Colon (tissue), 2 donors: Measurements from ENCODE around the gene MORN4.

Source experiments
- FAIRE-seq: peaks from 2 replicates; lab custom pipeline; 2012; peaks lifted over from hg19 to GRCh38; lab: Jason Lieb, UNC
- donor health status: control.
- donor health status: control.

MORN4 gene

DNA sequence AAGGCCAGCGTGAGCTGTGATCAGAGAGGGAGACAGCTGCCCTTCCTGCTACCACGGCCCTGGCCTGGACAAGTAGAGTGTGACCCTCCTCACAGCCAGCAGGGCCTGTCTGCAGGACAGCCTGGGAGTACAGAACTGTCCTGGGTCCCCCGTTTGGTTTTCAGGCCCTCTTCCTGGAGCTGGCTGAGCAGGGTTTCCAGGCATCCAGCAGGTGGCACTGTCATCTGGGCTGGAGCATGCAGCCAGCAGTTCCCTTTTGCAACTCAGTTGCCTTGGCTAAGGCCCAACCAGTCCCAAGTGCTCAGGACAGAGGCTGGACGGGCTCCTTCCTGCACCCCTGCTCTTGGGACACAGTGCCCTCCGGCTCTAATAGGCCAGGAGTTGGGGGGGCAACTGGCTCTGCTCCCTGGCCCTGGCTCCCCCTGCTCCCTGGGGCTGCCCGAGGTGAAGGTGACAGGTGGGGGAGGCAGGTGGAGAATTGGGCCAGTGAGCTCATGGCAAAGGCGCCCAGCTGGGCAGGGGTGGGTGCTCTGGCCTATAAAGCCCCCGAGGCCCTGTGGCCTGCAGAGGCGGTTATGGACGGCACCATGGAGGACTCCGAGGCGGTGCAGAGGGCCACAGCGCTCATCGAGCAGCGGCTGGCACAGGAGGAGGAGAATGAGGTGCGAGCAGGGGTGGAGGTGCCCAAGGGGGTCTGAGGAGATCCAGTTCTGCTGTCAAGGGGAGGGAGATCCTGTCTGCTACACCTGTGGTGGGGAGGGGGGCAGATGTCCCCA lies 60.9 kb downstream of the MORN4 start, which contains the start of gene ANKRD2:
Gene ANKRD2 (plus strand): TSS at position 566 of the 776 bp plus-strand sequence. CDS start 10 bp downstream, at position 576.
- FAIRE-seq: no peak

DNA sequence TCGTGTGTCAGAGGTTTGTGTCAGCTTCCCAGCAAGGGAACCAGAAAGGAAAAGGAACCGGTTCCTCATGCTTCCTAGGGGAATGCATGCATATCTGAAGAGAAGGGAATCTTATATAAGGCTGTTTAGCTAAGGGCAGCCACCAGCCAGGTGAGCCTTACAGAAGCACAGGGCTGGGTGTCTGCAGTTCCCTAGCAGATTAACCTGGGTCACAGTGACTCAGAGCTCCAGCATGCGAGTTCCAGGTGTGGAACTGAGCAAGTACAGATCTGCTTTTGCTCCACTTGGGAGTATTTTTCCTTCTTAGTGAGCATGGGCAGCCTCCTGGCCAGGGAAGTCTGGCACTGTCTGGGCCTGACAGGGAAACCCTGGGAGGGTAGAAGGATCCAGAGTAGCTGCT lies 61.7 kb downstream of the MORN4 start:
- no peak for FAIRE-seq

DNA sequence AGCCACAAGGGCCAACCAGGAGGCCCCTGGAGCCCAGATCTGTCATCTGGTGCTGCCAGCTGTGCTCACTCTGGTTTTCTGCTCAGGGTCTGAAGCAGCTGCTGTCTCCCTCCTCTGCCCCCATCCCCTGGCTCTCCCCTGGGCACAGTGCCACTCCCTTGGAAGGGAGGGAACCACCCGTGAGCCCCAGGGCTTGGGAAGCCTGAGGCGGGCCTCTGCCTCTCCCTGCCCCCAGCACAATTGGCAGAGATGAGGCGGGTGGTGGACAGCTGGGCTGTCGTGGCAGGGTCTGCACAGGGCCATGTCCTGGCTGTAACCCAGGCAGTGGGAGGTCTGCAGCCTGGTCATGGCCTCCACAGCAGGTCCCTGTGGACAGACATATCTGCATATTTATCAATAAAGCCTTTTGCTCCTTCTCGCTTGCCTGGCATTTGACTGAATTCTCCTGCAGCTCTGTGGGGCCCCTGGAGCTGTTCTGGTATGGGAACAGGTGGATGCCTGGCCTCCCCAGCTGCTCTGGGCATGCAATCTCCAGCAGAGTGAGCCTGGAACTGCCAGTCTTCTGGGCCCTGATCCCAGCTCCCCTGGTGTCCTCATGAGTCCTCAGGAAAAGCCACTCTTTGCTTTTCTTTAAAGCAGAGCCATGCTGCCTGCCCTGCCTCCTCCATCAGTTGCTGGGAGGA lies 62.4 kb downstream of the MORN4 start:
- FAIRE-seq: no peak

DNA sequence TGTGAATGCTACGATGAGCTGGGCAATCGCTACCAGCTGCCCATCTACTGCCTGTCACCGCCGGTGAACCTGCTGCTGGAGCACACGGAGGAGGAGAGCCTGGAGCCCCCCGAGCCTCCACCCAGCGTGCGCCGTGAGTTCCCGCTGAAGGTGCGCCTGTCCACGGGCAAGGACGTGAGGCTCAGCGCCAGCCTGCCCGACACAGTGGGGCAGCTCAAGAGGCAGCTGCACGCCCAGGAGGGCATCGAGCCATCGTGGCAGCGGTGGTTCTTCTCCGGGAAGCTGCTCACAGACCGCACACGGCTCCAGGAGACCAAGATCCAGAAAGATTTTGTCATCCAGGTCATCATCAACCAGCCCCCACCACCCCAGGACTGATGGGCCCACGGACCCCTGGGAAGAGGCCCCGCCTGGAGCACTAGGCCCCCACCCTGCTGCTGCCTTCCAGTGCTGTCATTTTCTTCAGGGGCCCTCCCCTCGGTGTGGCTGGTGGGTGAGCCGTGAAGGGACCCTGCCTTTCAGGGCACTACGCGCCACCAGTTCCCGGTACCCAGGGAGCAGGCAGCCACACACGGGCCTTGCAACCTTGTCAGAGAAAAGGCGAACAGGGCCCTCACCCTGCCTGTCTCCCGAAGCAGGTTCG lies 63.0 kb downstream of the MORN4 start:
- FAIRE-seq: no peak

DNA sequence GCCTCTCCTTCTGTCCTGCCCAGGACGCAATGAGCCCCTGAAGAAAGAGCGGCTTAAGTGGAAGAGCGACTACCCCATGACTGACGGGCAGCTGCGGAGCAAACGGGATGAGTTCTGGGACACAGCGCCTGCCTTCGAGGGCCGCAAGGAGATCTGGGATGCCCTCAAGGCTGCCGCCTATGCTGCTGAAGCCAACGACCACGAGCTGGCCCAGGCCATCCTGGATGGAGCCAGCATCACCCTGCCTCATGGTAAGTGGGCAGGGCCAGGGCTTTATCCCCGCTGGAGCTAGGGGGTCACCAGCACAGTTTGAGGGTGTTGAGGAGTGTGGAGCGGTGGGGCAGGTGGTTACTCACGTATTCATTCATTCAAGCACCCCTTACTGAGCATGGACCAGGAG lies 65.4 kb downstream of the MORN4 start:
- no peak for FAIRE-seq

DNA sequence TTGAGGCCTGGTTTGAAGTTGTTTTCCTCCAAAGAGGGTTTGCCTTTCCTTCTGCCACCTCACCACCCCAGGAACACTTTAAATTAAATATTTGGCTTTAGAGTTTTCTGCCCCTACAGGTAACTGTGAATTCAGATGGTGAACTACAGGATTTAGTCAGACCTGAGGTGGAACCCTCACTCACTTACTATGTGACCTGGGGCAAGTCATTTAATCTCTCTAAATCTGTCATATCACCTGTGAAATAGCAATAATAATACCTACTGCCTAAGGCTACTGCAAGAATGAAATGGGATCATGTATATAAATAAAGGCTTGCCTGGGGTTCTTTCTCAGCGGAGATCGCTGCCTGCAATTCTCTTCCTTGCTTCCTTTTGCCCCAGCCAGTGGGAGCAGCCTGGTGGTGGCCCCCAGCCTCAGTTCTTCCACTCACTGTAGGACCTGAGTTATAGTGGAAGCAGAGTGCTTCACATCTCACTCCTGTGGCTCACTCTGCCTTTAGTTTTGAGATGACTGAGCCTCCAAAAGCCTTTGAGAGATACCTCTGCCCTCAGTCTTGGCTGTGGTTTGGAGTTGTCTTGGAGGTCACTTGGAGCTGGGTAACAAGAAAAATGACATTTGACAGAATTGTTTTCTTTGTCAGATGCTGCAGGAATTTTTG lies 66.8 kb downstream of the MORN4 start:
- FAIRE-seq: no peak

DNA sequence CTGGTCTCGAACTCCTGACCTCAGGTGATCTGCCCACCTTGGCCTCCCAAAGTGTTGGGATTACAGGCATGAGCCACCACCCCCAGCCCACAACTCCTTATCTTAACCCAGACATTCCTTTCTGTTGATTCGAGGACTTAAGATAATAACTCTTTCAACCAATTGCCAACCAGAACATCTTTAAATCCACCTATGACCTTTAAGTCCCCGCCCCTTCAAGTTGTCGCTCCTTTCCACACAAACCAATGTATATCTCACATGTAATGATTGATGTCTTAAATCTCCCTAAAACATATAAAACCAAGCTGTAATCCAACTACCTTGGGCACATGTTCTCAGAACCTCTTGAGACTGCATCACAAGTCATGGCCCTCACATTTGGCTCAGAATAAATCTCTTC lies 68.5 kb downstream of the MORN4 start:
- FAIRE-seq: no peak
